Dendritic cell treated with granulocyte-macrophage colony-stimulating factor and Interleukin-4, amounts not matched to agents 40 ng/mL and 50 ng/mL, for 4 days (primary cell): ENCODE measurements around the gene DTNB.

ENCODE experiments used
- H3K27ac Mint-ChIP-seq: one replicate; pipeline ENCODE4 v1.8.0; 2022; ENCODE audit warnings: mild to moderate bottlenecking, mixed read lengths
- H3K27me3 Mint-ChIP-seq: one replicate; pipeline ENCODE4 v1.8.0; 2022; ENCODE audit warnings: mild to moderate bottlenecking, mixed read lengths
- H3K36me3 Mint-ChIP-seq: one replicate; pipeline ENCODE4 v1.8.0; 2022; ENCODE audit warnings: low read depth, mixed read lengths
- H3K4me1 Mint-ChIP-seq: one replicate; pipeline ENCODE4 v1.8.0; 2022; ENCODE audit warnings: low read depth, mixed read lengths
- H3K4me3 Mint-ChIP-seq: one replicate; pipeline ENCODE4 v1.8.0; 2022; ENCODE audit warnings: mild to moderate bottlenecking, moderate library complexity, mixed read lengths
- H3K9me3 Mint-ChIP-seq: one replicate; pipeline ENCODE4 v1.8.0; 2022; ENCODE audit warnings: mixed read lengths
- intact Hi-C: fragments of 100-400 bp; cut with micrococcal nuclease; formaldehyde crosslinking; loops from one replicate; pipeline ENCODE4 v1.15.0; 2022

DTNB gene

DNA sequence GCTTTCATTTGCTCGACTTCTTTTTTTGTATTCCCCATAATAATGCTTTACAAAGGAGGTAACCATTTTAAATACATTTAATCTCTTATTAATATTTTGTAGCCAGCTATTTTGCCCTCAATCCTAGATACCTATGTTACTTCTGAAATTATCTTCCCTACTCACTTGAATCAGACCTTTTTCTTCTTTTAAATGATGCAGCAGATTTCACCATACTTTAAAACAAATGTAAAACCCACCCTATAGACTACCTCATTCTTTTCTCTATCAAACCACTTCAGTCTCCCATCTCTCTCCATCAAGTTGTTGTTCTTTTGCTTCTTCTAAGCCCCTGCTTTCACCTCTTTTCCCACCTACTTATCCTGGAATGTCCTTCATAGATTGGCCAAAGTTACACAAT, 180.2 kb downstream of the DTNB start:
- H3K27me3 Mint-ChIP-seq, result no peaks in the 10 kb centered on the region
- H3K36me3 Mint-ChIP-seq, result no peaks in the 10 kb centered on the region
- no peaks in the 10 kb centered on the region for H3K9me3 Mint-ChIP-seq
- no peak overlapping the region for H3K4me3 Mint-ChIP-seq
- peaks cover 21% of the 10 kb centered on the region for H3K4me1 Mint-ChIP-seq
- intact Hi-C loops, result no loop called here
- no peak overlapping the region for H3K27ac Mint-ChIP-seq

GRCh38 chr2:25492726-25493125, 180.7 kb downstream of the DTNB start:
- Mint-ChIP-seq H3K4me3 (no peak overlapping the region), H3K36me3 (no peaks in the 10 kb centered on the region), H3K27me3 (no peaks in the 10 kb centered on the region), H3K9me3 (no peaks in the 10 kb centered on the region), H3K4me1 (peaks cover 16% of the 10 kb centered on the region), H3K27ac (no peak overlapping the region)
- intact Hi-C loops, result no loop called here

DNA sequence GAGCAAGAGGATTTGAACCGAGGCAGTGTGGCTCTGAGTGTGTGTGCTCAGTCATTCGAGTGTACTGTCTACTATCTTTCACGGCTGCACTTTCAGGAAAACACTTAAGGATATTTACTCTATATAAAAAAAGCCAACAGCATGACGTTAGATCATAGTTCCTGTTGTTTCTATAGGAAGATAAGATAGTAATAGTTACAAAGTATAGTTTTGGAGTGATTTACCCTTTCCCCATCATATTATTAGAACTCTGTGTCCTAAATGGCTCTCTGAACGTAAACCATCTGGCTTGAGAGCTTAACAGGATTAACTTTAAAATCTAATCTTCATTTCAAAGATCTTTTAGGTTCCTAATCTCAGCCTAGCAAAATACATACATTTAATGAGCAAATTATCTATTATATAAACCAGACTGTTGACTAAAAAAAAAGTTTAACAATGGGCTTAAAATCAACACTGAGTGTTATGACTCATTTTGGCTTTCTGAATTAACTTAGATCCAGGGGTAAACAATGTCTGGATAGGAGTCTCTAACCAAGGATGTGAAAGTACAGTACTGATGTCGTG, 181.3 kb downstream of the DTNB start:
- no peak overlapping the region for H3K27ac Mint-ChIP-seq
- peaks cover 14% of the 10 kb centered on the region for H3K4me1 Mint-ChIP-seq
- intact Hi-C loops, result no loop called here
- no peak overlapping the region for H3K4me3 Mint-ChIP-seq
- no peaks in the 10 kb centered on the region for H3K9me3 Mint-ChIP-seq
- H3K27me3 Mint-ChIP-seq, result no peaks in the 10 kb centered on the region
- H3K36me3 Mint-ChIP-seq, result no peaks in the 10 kb centered on the region

- H3K36me3 Mint-ChIP-seq, result no peaks in the 10 kb centered on the region
- intact Hi-C loops, result no loop called here
- peaks cover 14% of the 10 kb centered on the region for H3K4me1 Mint-ChIP-seq
- no peak overlapping the region for H3K4me3 Mint-ChIP-seq
- H3K27me3 Mint-ChIP-seq, result no peaks in the 10 kb centered on the region
- no peaks in the 10 kb centered on the region for H3K9me3 Mint-ChIP-seq
- no peak overlapping the region for H3K27ac Mint-ChIP-seq
Measured at GRCh38 chr2:25491003-25491696, 182.2 kb downstream of the DTNB start.

- Mint-ChIP-seq H3K4me3 (no peak overlapping the region), H3K4me1 (peaks cover 14% of the 10 kb centered on the region), H3K9me3 (no peaks in the 10 kb centered on the region), H3K36me3 (no peaks in the 10 kb centered on the region), H3K27me3 (no peaks in the 10 kb centered on the region), H3K27ac (peak overlapping the region; percentile 27)
- intact Hi-C loops, result no loop called here
Measured at GRCh38 chr2:25490217-25490616, 183.2 kb downstream of the DTNB start.

GRCh38 chr2:25489631-25490030, 183.7 kb downstream of the DTNB start:
- H3K4me3 Mint-ChIP-seq, result no peak overlapping the region
- H3K4me1 Mint-ChIP-seq, result peaks cover 14% of the 10 kb centered on the region
- no peaks in the 10 kb centered on the region for H3K9me3 Mint-ChIP-seq
- peak overlapping the region; percentile 27 for H3K27ac Mint-ChIP-seq
- H3K27me3 Mint-ChIP-seq, result no peaks in the 10 kb centered on the region
- intact Hi-C loops, result no loop called here
- no peaks in the 10 kb centered on the region for H3K36me3 Mint-ChIP-seq

DNA sequence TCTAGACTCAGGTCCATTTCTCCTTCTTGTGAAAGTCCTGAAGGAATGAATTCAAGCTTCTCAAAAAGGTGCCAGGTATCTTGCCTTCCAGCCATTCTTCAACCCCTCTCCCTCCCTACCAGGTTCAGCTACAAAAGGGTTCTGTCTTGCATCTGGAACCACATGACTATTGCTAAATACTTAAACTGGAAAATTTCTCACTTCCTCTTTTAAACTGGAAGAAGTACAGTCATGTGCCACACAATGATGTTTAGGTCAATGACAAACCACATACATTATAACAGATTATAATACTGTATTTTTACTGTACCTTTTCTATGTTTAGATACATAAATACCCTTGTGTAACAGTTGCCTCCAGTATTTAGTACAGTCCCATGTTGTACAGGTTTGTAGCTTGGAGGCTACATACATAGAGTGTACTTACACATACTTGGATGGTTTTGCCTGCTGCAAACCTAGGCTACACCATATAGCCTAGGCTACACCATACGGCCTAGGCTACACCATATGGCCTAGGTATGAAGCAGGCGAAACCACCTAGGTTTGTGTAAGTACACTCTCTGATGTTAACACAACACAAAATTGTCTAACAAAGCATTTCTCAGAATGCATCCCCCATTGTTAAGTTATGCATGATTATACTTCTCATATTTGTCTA, 189.6 kb downstream of the DTNB start:
- H3K36me3 Mint-ChIP-seq, result no peaks in the 10 kb centered on the region
- H3K9me3 Mint-ChIP-seq, result no peaks in the 10 kb centered on the region
- peaks cover 23% of the 10 kb centered on the region for H3K4me1 Mint-ChIP-seq
- H3K4me3 Mint-ChIP-seq, result no peak overlapping the region
- peak overlapping the region; percentile 69 for H3K27ac Mint-ChIP-seq
- intact Hi-C loops, result loop anchor here (1.0 kb wide), 1 partner anchor 121 kb away; no protein-coding TSS in a partner anchor
- no peaks in the 10 kb centered on the region for H3K27me3 Mint-ChIP-seq

DNA sequence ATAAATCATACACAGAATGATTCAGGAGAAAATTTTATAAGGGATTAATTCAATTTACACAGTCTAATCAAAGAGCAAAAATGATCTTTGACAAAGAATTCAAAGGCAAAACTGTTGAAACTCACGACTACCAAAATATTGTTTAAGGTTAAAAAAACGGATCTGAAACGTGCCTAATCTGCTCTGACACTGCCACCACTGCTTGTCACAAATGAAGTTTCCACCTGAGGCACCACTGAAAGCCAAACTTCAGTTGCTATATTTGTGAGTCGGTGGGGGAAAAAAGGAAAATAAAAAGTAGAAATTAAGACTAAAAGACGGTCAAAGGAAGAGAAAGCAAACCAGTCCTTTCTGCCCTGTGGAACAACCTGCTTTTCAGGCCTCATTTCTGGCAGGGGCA, 191.0 kb downstream of the DTNB start:
- Mint-ChIP-seq H3K9me3 (no peaks in the 10 kb centered on the region), H3K27ac (peak overlapping the region; percentile 69), H3K4me1 (peaks cover 23% of the 10 kb centered on the region), H3K27me3 (no peaks in the 10 kb centered on the region), H3K36me3 (no peaks in the 10 kb centered on the region), H3K4me3 (no peak overlapping the region)
- intact Hi-C loops, result no loop called here

DNA sequence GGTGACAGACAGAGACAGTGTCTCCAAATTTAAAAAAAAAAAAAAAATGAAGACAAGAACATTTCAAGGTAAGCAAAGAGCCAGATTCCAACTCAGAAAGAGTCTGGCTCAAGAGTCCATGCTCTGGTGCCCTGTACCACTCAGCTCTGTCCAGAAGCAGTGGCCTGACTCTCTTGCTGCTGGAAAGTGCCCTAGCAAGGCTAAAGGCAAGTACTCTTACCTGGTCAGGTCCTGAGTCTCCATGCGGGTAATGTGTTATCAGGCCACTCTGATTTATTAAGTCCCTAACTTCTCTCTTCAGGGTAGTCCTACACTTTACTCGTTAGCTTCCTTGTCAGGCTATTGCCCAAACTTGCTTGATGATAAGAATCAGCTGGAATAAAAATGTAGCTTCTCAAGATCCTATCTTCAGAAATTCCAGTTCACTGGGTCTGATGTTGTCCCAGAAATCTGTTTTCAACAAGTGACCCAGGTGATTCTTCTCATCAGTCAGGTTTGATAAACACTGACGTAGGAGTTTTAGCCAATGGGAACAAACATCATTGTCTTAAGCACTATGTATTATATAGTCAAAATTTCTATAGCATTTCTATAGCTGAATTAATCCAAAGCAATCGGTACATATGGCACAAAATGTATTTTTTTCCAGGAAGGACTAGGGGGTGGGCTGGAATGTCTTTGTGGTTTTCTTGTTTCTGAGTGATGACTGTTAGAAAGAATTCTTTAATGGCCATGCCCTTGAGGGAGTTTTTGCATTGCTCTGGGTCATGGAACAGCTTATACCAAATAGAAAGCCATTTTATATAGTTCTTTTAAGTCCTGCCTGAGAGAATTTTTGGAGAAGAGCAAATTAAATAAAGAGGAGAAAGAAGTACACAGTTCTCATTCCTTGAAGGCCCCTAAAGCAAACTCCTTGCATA, 191.7 kb downstream of the DTNB start:
- Mint-ChIP-seq H3K36me3 (no peaks in the 10 kb centered on the region), H3K27ac (peak overlapping the region; percentile 69), H3K9me3 (peaks cover under 1% of the 10 kb centered on the region), H3K4me1 (peaks cover 23% of the 10 kb centered on the region), H3K27me3 (no peaks in the 10 kb centered on the region), H3K4me3 (no peak overlapping the region)
- intact Hi-C loops, result no loop called here

DNA sequence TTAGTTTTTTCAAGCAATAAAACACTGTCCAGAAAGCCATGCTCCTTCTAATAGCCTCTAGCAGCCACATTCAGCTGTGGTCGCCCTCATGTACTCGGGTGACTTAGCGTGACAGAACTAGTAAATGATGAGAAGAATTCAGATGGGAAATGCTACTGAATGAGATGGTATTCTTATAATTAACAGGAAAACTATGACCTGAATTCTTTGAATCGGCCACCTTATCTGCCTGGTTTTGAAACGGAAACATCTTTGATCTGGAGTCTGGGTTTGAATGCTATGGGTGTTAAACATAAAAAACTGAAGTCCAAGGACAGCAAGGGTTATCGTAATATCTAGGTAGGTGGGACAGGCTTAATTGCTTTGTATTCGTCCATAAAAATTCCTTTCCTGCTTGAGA, 192.8 kb downstream of the DTNB start:
- no peak overlapping the region for H3K4me3 Mint-ChIP-seq
- H3K9me3 Mint-ChIP-seq, result peaks cover 10% of the 10 kb centered on the region
- peaks cover 23% of the 10 kb centered on the region for H3K4me1 Mint-ChIP-seq
- H3K27ac Mint-ChIP-seq, result no peak overlapping the region
- intact Hi-C loops, result no loop called here
- H3K36me3 Mint-ChIP-seq, result no peaks in the 10 kb centered on the region
- H3K27me3 Mint-ChIP-seq, result no peaks in the 10 kb centered on the region

DNA sequence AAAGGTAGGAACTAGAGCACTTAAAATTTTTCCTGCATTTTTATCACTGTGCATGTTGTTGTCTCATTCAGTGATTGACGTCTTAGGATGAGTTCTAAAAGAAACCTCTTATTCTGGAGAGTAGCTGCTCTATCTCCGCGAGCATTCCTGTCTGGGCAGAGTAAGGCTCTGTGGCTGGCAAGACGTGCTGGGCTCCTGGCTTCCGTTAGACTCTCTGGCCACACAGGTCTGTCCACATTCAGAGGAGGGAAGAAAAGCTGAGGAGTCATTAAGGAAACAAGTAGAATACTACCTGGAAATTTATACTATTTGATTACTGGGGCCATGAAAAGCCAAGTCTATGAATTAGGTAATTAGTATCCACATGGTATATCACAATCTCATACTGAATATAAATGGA, 193.6 kb downstream of the DTNB start:
- H3K27ac Mint-ChIP-seq, result no peak overlapping the region
- H3K4me1 Mint-ChIP-seq, result peaks cover 23% of the 10 kb centered on the region
- intact Hi-C loops, result no loop called here
- peaks cover 18% of the 10 kb centered on the region for H3K9me3 Mint-ChIP-seq
- H3K27me3 Mint-ChIP-seq, result no peaks in the 10 kb centered on the region
- H3K4me3 Mint-ChIP-seq, result no peak overlapping the region
- H3K36me3 Mint-ChIP-seq, result peaks cover 8% of the 10 kb centered on the region

DNA sequence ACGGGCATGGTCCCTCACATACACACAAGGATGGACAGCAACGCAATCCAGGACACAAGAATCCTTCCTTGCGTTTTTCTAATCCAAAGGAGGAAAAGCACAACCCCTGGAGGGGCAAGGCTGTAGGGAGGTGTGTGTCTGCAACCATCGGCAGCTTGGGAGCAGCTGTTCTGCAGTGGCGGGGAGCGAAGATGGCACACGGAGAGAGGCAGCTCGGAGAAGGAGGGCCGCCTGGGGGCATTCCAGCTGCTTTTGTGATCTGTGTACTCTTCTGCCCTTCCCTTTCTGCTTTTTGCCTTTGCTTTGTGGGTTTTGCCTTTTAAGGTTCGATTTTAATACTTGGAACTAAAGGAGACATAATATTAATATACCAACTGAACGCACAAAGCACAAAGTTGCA, 194.6 kb downstream of the DTNB start:
- intact Hi-C loops, result no loop called here
- H3K4me3 Mint-ChIP-seq, result no peak overlapping the region
- H3K27me3 Mint-ChIP-seq, result no peaks in the 10 kb centered on the region
- H3K27ac Mint-ChIP-seq, result no peak overlapping the region
- peaks cover 8% of the 10 kb centered on the region for H3K36me3 Mint-ChIP-seq
- peaks cover 18% of the 10 kb centered on the region for H3K4me1 Mint-ChIP-seq
- peaks cover 20% of the 10 kb centered on the region for H3K9me3 Mint-ChIP-seq

DNA sequence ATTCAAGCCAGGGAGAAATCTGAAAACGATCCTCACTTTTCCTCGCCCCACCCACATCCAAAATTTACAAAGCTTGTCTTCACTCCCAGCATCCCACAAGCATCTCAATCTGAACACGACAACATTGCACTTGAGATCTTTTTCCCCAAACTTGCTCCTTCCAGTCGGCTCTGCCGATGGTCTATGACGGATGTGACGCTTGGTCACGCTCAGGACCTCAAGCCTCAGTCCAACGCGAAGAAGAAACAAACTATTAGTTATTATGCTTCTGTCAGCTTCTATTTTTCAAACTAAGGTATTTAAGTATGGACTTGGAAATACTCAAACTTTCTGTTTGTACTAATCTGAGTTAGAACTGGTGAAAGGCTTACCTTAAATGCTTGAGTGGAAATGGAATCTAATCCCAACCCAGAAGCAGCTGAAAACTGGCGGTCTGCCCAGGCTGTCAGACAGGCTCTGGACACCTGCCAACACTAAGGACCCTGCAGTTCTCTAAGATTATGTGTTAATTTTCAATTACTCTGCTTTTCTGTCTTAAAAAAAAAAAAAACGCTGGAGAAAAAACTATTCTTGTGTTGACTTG, 199.5 kb downstream of the DTNB start:
- H3K9me3 Mint-ChIP-seq, result peaks cover 20% of the 10 kb centered on the region
- H3K27ac Mint-ChIP-seq, result no peak overlapping the region
- no peak overlapping the region for H3K4me3 Mint-ChIP-seq
- H3K36me3 Mint-ChIP-seq, result peaks cover 8% of the 10 kb centered on the region
- intact Hi-C loops, result no loop called here
- no peaks in the 10 kb centered on the region for H3K27me3 Mint-ChIP-seq
- no peaks in the 10 kb centered on the region for H3K4me1 Mint-ChIP-seq
